Right atrium auricular region (tissue), 2 donors: ENCODE results near the gene FOXO3. TPM values are rescaled to one million over a fixed set of nuclear protein-coding genes. Genes with fewer than 3 reads are reported as not detected.

Experiments
- DNase-seq: peaks from one replicate; pipeline ENCODE4 v3.0.0-alpha.2; 2019; ENCODE audit warnings: low spot score
- H3K27ac ChIP-seq, 2 donors: fragments of 200-600 bp; sonication (generic); 1 replicate in 1 of 2; 2 replicates in 1 of 2; pipeline ENCODE4 v1.5.1; 2016 to 2019
- H3K27me3 ChIP-seq, 2 donors: fragments of 200-600 bp; sonication (generic); one replicate each; pipeline versions ENCODE4 v1.5.1 to v1.6.0; 2017 to 2019
- H3K36me3 ChIP-seq: fragments of 200-600 bp; sonication (generic); one replicate; pipeline ENCODE4 v1.5.1; 2016
- H3K4me1 ChIP-seq, 2 donors: fragments of 200-600 bp; sonication (generic); one replicate each; pipeline versions ENCODE4 v1.5.1 to v1.6.0; 2017 to 2019
- H3K4me3 ChIP-seq, 2 donors: fragments of 200-600 bp; sonication (generic); 1 replicate in 1 of 2; 2 replicates in 1 of 2; pipeline ENCODE4 v1.5.1; 2017 to 2019; ENCODE audit warnings: mild to moderate bottlenecking in 1 of 2, moderate library complexity in 1 of 2
- H3K9me3 ChIP-seq, 2 donors: fragments of 200-600 bp; sonication (generic); one replicate each; pipeline ENCODE4 v1.5.1; 2019
- CTCF ChIP-seq, 2 donors: fragments of 200-600 bp; sonication (generic); IDR thresholded peaks; one replicate each; pipeline ENCODE4 v1.5.1; 2019; ENCODE audit warnings: antibody characterized with exemption in 2 of 2
- total RNA-seq, 2 donors: library from RNA; depleted of rRNA; stranded (reverse); fragments of >200 nt; gene quantifications; one replicate each; pipeline ENCODE4 v1.1.0, GENCODE V29; 2016

FOXO3 gene
- total RNA-seq, 2 donors from 2014 or later, result 54.5 to 60.9 TPM

- no peak for TF ChIP-seq CTCF (IDR thresholded peaks at IDR 0.05)
- Histone ChIP-seq H3K9me3 (no peaks in the 10 kb centered on the region), H3K27ac (peak overlapping the region; percentile 80 to 84)
Observed at GRCh38 chr6:108575905-108576494, 15.3 kb downstream of the FOXO3 start.

GRCh38 chr6:108576709-108577108, 16.0 kb downstream of the FOXO3 start:
- H3K4me1 ChIP-seq, result peaks cover 0 to 84% of the 10 kb centered on the region in 2 donors
- H3K27me3 ChIP-seq, result no peaks in the 10 kb centered on the region
- peak overlapping the region; percentile 80 to 84 for H3K27ac ChIP-seq
- peaks cover 9% of the 10 kb centered on the region for H3K36me3 ChIP-seq
- no peak overlapping the region for H3K4me3 ChIP-seq
- TF ChIP-seq CTCF (IDR thresholded peaks at IDR 0.05), result no peak
- H3K9me3 ChIP-seq, result no peaks in the 10 kb centered on the region
- DNase-seq, result no peak

More at GRCh38 chr6:108575905-108576494, 15.3 kb downstream of the FOXO3 start:
- H3K27me3 ChIP-seq, result no peaks in the 10 kb centered on the region
- peaks cover 0 to 84% of the 10 kb centered on the region in 2 donors for H3K4me1 ChIP-seq
- no peak overlapping the region for H3K4me3 ChIP-seq
- peaks cover 15% of the 10 kb centered on the region for H3K36me3 ChIP-seq
- no peak for DNase-seq

GRCh38 chr6:108578166-108578565, 17.4 kb downstream of the FOXO3 start:
- Histone ChIP-seq H3K27me3 (no peaks in the 10 kb centered on the region), H3K4me3 (no peak overlapping the region), H3K9me3 (no peaks in the 10 kb centered on the region), H3K36me3 (no peaks in the 10 kb centered on the region), H3K4me1 (peaks cover 0 to 99% of the 10 kb centered on the region in 2 donors), H3K27ac (peak overlapping the region; percentile 80 to 84)
- DNase-seq, result no peak
- TF ChIP-seq CTCF (IDR thresholded peaks at IDR 0.05), result no peak

GRCh38 chr6:108578595-108579327, 18.0 kb downstream of the FOXO3 start:
- DNase-seq, result no peak
- no peaks in the 10 kb centered on the region for H3K36me3 ChIP-seq
- H3K4me3 ChIP-seq, result no peak overlapping the region
- TF ChIP-seq CTCF (IDR thresholded peaks at IDR 0.05), result no peak
- H3K27ac ChIP-seq, result peak overlapping the region; percentile 80 to 84
- no peaks in the 10 kb centered on the region for H3K27me3 ChIP-seq
- peaks cover 0 to 99% of the 10 kb centered on the region in 2 donors for H3K4me1 ChIP-seq
- H3K9me3 ChIP-seq, result no peaks in the 10 kb centered on the region

- no peak for DNase-seq
- Histone ChIP-seq H3K4me1 (peaks cover 0 to 99% of the 10 kb centered on the region in 2 donors), H3K36me3 (no peaks in the 10 kb centered on the region), H3K4me3 (no peak overlapping the region), H3K27me3 (no peaks in the 10 kb centered on the region), H3K27ac (peak overlapping the region; percentile 80 to 84), H3K9me3 (no peaks in the 10 kb centered on the region)
- TF ChIP-seq CTCF (IDR thresholded peaks at IDR 0.05), result no peak
Observed at GRCh38 chr6:108579328-108579721, 18.6 kb downstream of the FOXO3 start.
